Activated T-cell treated with anti-CD3 and anti-CD28 coated beads, Interleukin-2, amount 50 U/mL, for 72 hours (primary cell): ENCODE data around the gene RNF130. TPM values are rescaled to one million over a fixed set of nuclear protein-coding genes. Genes with fewer than 3 reads are reported as not detected.
A peak's percentile ranks its signal among the peaks of the same experiment; 100 is the strongest.

Experiments used
- ATAC-seq, 2 donors: fragments of 150-1000 bp; cut with Tn5 transposase; replicated peaks in 1 of 2; 2 replicates each; pipeline ENCODE4 v1.10.0; 2021; ENCODE audit warnings: moderate library complexity in 2 of 2, mild to moderate bottlenecking in 1 of 2
- DNase-seq, 2 donors: peaks; one replicate each; pipeline ENCODE4 v3.0.0; 2021 to 2022; ENCODE audit warnings: mixed read lengths in 1 of 2
- H3K27ac Mint-ChIP-seq: one replicate; pipeline ENCODE4 v1.8.0; 2022; ENCODE audit warnings: mild to moderate bottlenecking, moderate library complexity, mixed read lengths
- H3K27me3 Mint-ChIP-seq: one replicate; pipeline ENCODE4 v1.8.0; 2022; ENCODE audit warnings: low read depth, mixed read lengths
- H3K36me3 Mint-ChIP-seq, 2 donors: one replicate each; pipeline ENCODE4 v1.8.0; 2022; ENCODE audit warnings: mixed read lengths in 2 of 2, mild to moderate bottlenecking in 1 of 2; ENCODE audit not compliant: insufficient read depth in 2 of 2
- H3K4me1 Mint-ChIP-seq: one replicate; pipeline ENCODE4 v1.8.0; 2022; ENCODE audit warnings: low read depth, mixed read lengths
- H3K4me3 Mint-ChIP-seq, 2 donors: one replicate each; pipeline ENCODE4 v1.8.0; 2022; ENCODE audit warnings: mild to moderate bottlenecking in 2 of 2, mixed read lengths in 2 of 2, moderate library complexity in 2 of 2
- H3K9me3 Mint-ChIP-seq, 2 donors: one replicate each; pipeline ENCODE4 v1.8.0; 2022; ENCODE audit warnings: mixed read lengths in 2 of 2
- total RNA-seq, 2 donors: library from RNA; stranded (reverse); gene quantifications; one replicate each; pipeline ENCODE4 v1.2.3, GENCODE V29; 2022

RNF130 gene
- total RNA-seq, 2 donors from 2014 or later = 17.7 to 23.6 TPM

GRCh38 chr5:180074462-180074861 lies 2.9 kb upstream of the RNF130 start:
- Mint-ChIP-seq H3K4me3 (no peak overlapping the region), H3K27me3 (peaks cover 12% of the 10 kb centered on the region), H3K4me1 (peaks cover 25% of the 10 kb centered on the region), H3K27ac (no peak overlapping the region), H3K36me3 (peaks cover 3 to 6% of the 10 kb centered on the region in 2 donors), H3K9me3 (peaks cover 0 to 1% of the 10 kb centered on the region in 2 donors)
- DNase-seq (no peak), ATAC-seq (no peak)

- Mint-ChIP-seq H3K36me3 (peaks cover 3 to 6% of the 10 kb centered on the region in 2 donors), H3K4me3 (peak overlapping the region in 1 of 2 donors; percentile 66), H3K4me1 (peaks cover 42% of the 10 kb centered on the region), H3K27me3 (no peaks in the 10 kb centered on the region), H3K27ac (no peak overlapping the region), H3K9me3 (peaks cover 0 to 1% of the 10 kb centered on the region in 2 donors)
- no peak for ATAC-seq
- no peak for DNase-seq
Measured at GRCh38 chr5:180072556-180072955, 997 bp upstream of the RNF130 start.

GRCh38 chr5:180072256-180072548 lies 643 bp upstream of the RNF130 start:
- Mint-ChIP-seq H3K27me3 (no peaks in the 10 kb centered on the region), H3K9me3 (peaks cover 0 to 1% of the 10 kb centered on the region in 2 donors), H3K4me3 (peak overlapping the region; percentile 62 to 66), H3K4me1 (peaks cover 42% of the 10 kb centered on the region), H3K36me3 (peaks cover 3 to 6% of the 10 kb centered on the region in 2 donors), H3K27ac (peak overlapping the region; percentile 47)
- ATAC-seq (no peak), DNase-seq (no peak)

- H3K4me3 Mint-ChIP-seq = peak overlapping the region; percentile 90 to 92
- H3K27me3 Mint-ChIP-seq = no peaks in the 10 kb centered on the region
- DNase-seq = peak in 1 of 2 donors; percentile 19
- H3K27ac Mint-ChIP-seq = no peak overlapping the region
- peaks cover 3 to 6% of the 10 kb centered on the region in 2 donors for H3K36me3 Mint-ChIP-seq
- ATAC-seq = peak; percentile 21 to 42
- H3K4me1 Mint-ChIP-seq = peaks cover 42% of the 10 kb centered on the region
- H3K9me3 Mint-ChIP-seq = peaks cover 0 to 1% of the 10 kb centered on the region in 2 donors
Measured at GRCh38 chr5:180070756-180071530, 616 bp downstream of the RNF130 start.

GRCh38 chr5:180069589-180070247 lies 1.8 kb downstream of the RNF130 start:
- Mint-ChIP-seq H3K4me3 (peak overlapping the region; percentile 90 to 92), H3K4me1 (peaks cover 42% of the 10 kb centered on the region), H3K27me3 (no peaks in the 10 kb centered on the region), H3K9me3 (peaks cover 0 to 1% of the 10 kb centered on the region in 2 donors), H3K36me3 (peaks cover 3 to 6% of the 10 kb centered on the region in 2 donors), H3K27ac (no peak overlapping the region)
- ATAC-seq (no peak), DNase-seq (no peak)

- Mint-ChIP-seq H3K9me3 (peaks cover 0 to 1% of the 10 kb centered on the region in 2 donors), H3K36me3 (peaks cover 2 to 6% of the 10 kb centered on the region in 2 donors), H3K27ac (no peak overlapping the region), H3K27me3 (no peaks in the 10 kb centered on the region), H3K4me3 (no peak overlapping the region), H3K4me1 (peaks cover 42% of the 10 kb centered on the region)
- ATAC-seq (no peak), DNase-seq (no peak)
Measured at GRCh38 chr5:180068519-180069090, 3.0 kb downstream of the RNF130 start.

- Mint-ChIP-seq H3K4me1 (peaks cover 41% of the 10 kb centered on the region), H3K27me3 (no peaks in the 10 kb centered on the region), H3K36me3 (peaks cover 2 to 4% of the 10 kb centered on the region in 2 donors), H3K9me3 (peaks cover 0 to 1% of the 10 kb centered on the region in 2 donors), H3K4me3 (no peak overlapping the region), H3K27ac (no peak overlapping the region)
- no peak for ATAC-seq
- DNase-seq = no peak
Measured at GRCh38 chr5:180067986-180068385, 3.6 kb downstream of the RNF130 start.

GRCh38 chr5:180060192-180060591 lies 11.4 kb downstream of the RNF130 start:
- no peak overlapping the region for H3K4me3 Mint-ChIP-seq
- DNase-seq = no peak
- H3K9me3 Mint-ChIP-seq = no peaks in the 10 kb centered on the region
- no peak for ATAC-seq
- no peaks in the 10 kb centered on the region for H3K4me1 Mint-ChIP-seq
- no peaks in the 10 kb centered on the region for H3K36me3 Mint-ChIP-seq
- H3K27me3 Mint-ChIP-seq = no peaks in the 10 kb centered on the region
- H3K27ac Mint-ChIP-seq = no peak overlapping the region

GRCh38 chr5:180059326-180059725 lies 12.2 kb downstream of the RNF130 start:
- no peak for DNase-seq
- no peaks in the 10 kb centered on the region for H3K9me3 Mint-ChIP-seq
- H3K27me3 Mint-ChIP-seq = no peaks in the 10 kb centered on the region
- no peaks in the 10 kb centered on the region for H3K36me3 Mint-ChIP-seq
- H3K4me1 Mint-ChIP-seq = no peaks in the 10 kb centered on the region
- no peak for ATAC-seq
- no peak overlapping the region for H3K27ac Mint-ChIP-seq
- no peak overlapping the region for H3K4me3 Mint-ChIP-seq

- Mint-ChIP-seq H3K9me3 (no peaks in the 10 kb centered on the region), H3K36me3 (no peaks in the 10 kb centered on the region), H3K27me3 (no peaks in the 10 kb centered on the region), H3K4me3 (no peak overlapping the region), H3K27ac (no peak overlapping the region), H3K4me1 (peaks cover 6% of the 10 kb centered on the region)
- DNase-seq (no peak), ATAC-seq (no peak)
Measured at GRCh38 chr5:180056153-180056552, 15.4 kb downstream of the RNF130 start.

GRCh38 chr5:180054226-180054625 lies 17.3 kb downstream of the RNF130 start:
- Mint-ChIP-seq H3K4me1 (peaks cover 6% of the 10 kb centered on the region), H3K27me3 (no peaks in the 10 kb centered on the region), H3K36me3 (no peaks in the 10 kb centered on the region), H3K9me3 (no peaks in the 10 kb centered on the region), H3K4me3 (no peak overlapping the region), H3K27ac (no peak overlapping the region)
- ATAC-seq = no peak
- no peak for DNase-seq

GRCh38 chr5:180053061-180053602 lies 18.4 kb downstream of the RNF130 start:
- ATAC-seq (no peak), DNase-seq (no peak)
- no peaks in the 10 kb centered on the region for H3K27me3 Mint-ChIP-seq
- H3K9me3 Mint-ChIP-seq = no peaks in the 10 kb centered on the region
- peaks cover 6% of the 10 kb centered on the region for H3K4me1 Mint-ChIP-seq
- H3K36me3 Mint-ChIP-seq = no peaks in the 10 kb centered on the region
- H3K27ac Mint-ChIP-seq = peak overlapping the region; percentile 20
- no peak overlapping the region for H3K4me3 Mint-ChIP-seq

GRCh38 chr5:180052211-180052818 lies 19.2 kb downstream of the RNF130 start:
- peak; percentile 18 to 64 for ATAC-seq
- DNase-seq = no peak
- H3K4me1 Mint-ChIP-seq = peaks cover 6% of the 10 kb centered on the region
- H3K4me3 Mint-ChIP-seq = no peak overlapping the region
- no peaks in the 10 kb centered on the region for H3K36me3 Mint-ChIP-seq
- H3K27ac Mint-ChIP-seq = peak overlapping the region; percentile 1
- H3K27me3 Mint-ChIP-seq = no peaks in the 10 kb centered on the region
- H3K9me3 Mint-ChIP-seq = no peaks in the 10 kb centered on the region
